ENCODE measurements around the gene STX1B. TPM values are rescaled to one million over a fixed set of nuclear protein-coding genes. Genes with fewer than 3 reads are reported as not detected.
A peak's percentile ranks its signal among the peaks of the same experiment; 100 is the strongest.

STX1B gene
- total RNA-seq, 1 experiment from 2014 or later: 3.7 TPM

GRCh38 chr16:30948667-30949649, 61.5 kb downstream of the STX1B start, which contains the start of gene ORAI3:
Gene ORAI3 (plus strand): TSS chr16:30949068. CDS start chr16:30949290, 222 bp downstream.
- no peak for TF ChIP-seq REST (IDR thresholded peaks at IDR 0.05; ENCODE audit: insufficient read depth in 1 of 2, low read depth in 2 of 2, low read length in 1 of 2)
- no peak for TF ChIP-seq CTCF (IDR thresholded peaks at IDR 0.05)
- TF ChIP-seq SIN3A (IDR thresholded peaks at IDR 0.05; ENCODE audit: borderline replicate concordance, insufficient read depth, low read depth, low read length): peak; percentile 65; the same call in 1 of the 2 replicates
- TF ChIP-seq TCF7L2 (IDR thresholded peaks at IDR 0.05; ENCODE audit: low read depth, low read length): no peak
- TF ChIP-seq POLR2AphosphoS5 (IDR thresholded peaks at IDR 0.05; ENCODE audit: low read depth, low read length): peak; percentile 93
- ChIA-PET POLR2A (interaction anchor here (0.6 kb wide), 1 partner anchor 47 kb away, joined by 9 read pairs; no protein-coding TSS in a partner anchor), CTCF (interaction anchor here (0.7 kb wide), 1 partner anchor 24 kb away, joined by 3 read pairs; no protein-coding TSS in a partner anchor)
- no TSS peak for BruUV-seq (replicated peaks)
- H3K27ac ChIP-seq (ENCODE audit: low read length): peak within 1 kb of the TSS; percentile 95
- intact Hi-C loops (cut with micrococcal nuclease; ENCODE audit: unreplicated experiment): no loop called here
- in situ Hi-C loops (cut with HindIII; ENCODE audit: low pct_unique_long_range_greater_than_20kb, low sequenced_read_pairs): no loop called here
- DNase-seq (ENCODE audit: low read depth, low spot score) (no peak), ATAC-seq (peak; percentile 80)
- H3K4me1 ChIP-seq (ENCODE audit: control insufficient read depth, insufficient read depth, low read length): peaks cover 38% of the 10 kb centered on the region
- H3K4me3 ChIP-seq (ENCODE audit: low read depth in 2 of 2, low read length in 2 of 2): peak within 1 kb of the TSS; percentile 82 to 92
- no peaks in the 10 kb centered on the region; the same call in 1 of the 2 replicates for H3K36me3 ChIP-seq (ENCODE audit: control insufficient read depth, insufficient read depth, low read length)
- H3K9me3 ChIP-seq (ENCODE audit: control insufficient read depth, insufficient read depth, low read depth, low read length): no peaks in the 10 kb centered on the region
- no peaks in the 10 kb centered on the region for H3K27me3 ChIP-seq (ENCODE audit: control insufficient read depth, insufficient read depth, low read length)

GRCh38 chr16:30947859-30948666, 62.4 kb downstream of the STX1B start:
- Histone ChIP-seq H3K36me3 (ENCODE audit: control insufficient read depth, insufficient read depth, low read length) (no peaks in the 10 kb centered on the region; the same call in 1 of the 2 replicates), H3K27ac (ENCODE audit: low read length) (peak overlapping the region; percentile 95), H3K4me3 (ENCODE audit: low read depth in 2 of 2, low read length in 2 of 2) (peak overlapping the region; percentile 82 to 92), H3K27me3 (ENCODE audit: control insufficient read depth, insufficient read depth, low read length) (no peaks in the 10 kb centered on the region), H3K4me1 (ENCODE audit: control insufficient read depth, insufficient read depth, low read length) (peaks cover 31% of the 10 kb centered on the region), H3K9me3 (ENCODE audit: control insufficient read depth, insufficient read depth, low read depth, low read length) (no peaks in the 10 kb centered on the region)
- no peak for TF ChIP-seq REST (IDR thresholded peaks at IDR 0.05; ENCODE audit: insufficient read depth in 1 of 2, low read depth in 2 of 2, low read length in 1 of 2)
- TF ChIP-seq TCF7L2 (IDR thresholded peaks at IDR 0.05; ENCODE audit: low read depth, low read length): no peak
- no peak for TF ChIP-seq SIN3A (IDR thresholded peaks at IDR 0.05; ENCODE audit: borderline replicate concordance, insufficient read depth, low read depth, low read length)
- TF ChIP-seq POLR2AphosphoS5 (IDR thresholded peaks at IDR 0.05; ENCODE audit: low read depth, low read length): no peak
- TF ChIP-seq CTCF (IDR thresholded peaks at IDR 0.05): no peak
- DNase-seq (ENCODE audit: low read depth, low spot score) (no peak), ATAC-seq (peak; percentile 78)
- ChIA-PET CTCF (no interaction called here), POLR2A (no interaction called here)
- intact Hi-C loops (cut with micrococcal nuclease; ENCODE audit: unreplicated experiment): no loop called here
- BruUV-seq (replicated peaks): no TSS peak
- in situ Hi-C loops (cut with HindIII; ENCODE audit: low pct_unique_long_range_greater_than_20kb, low sequenced_read_pairs): no loop called here

Data from Panc1 (cell line).